ENCODE results near the gene CNTNAP3.
"Not testable (repeated sequence)": the region's sequence is repeated elsewhere in the genome, so short reads cannot be mapped to it uniquely, and the experiment has no call there.

Gene CNTNAP3

GRCh38 chr9:39287980-39288379 lies at the start of gene CNTNAP3:
TSS of gene CNTNAP3 (minus strand) at chr9:39288167. CDS start at chr9:39288064, 103 bp downstream.
- intact Hi-C loops (cut with DNase I): not testable (repeated sequence)

GRCh38 chr9:39279995-39280394 lies 8.0 kb downstream of the CNTNAP3 start:
- intact Hi-C loops (cut with DNase I); DNase-seq: not testable (repeated sequence)

More at GRCh38 chr9:39287980-39288379, at the start of gene CNTNAP3:
- peak in 11 of 42 donors; percentile 3 to 44 (median 23) for DNase-seq

GRCh38 chr9:39242513-39242912 lies 45.5 kb downstream of the CNTNAP3 start:
- intact Hi-C loops (cut with DNase I); DNase-seq: not testable (repeated sequence)

- DNase-seq; intact Hi-C loops (cut with DNase I): not testable (repeated sequence)
Measured at GRCh38 chr9:39232130-39232991, 55.6 kb downstream of the CNTNAP3 start.

- intact Hi-C loops (cut with DNase I); DNase-seq: not testable (repeated sequence)
Measured at GRCh38 chr9:39215976-39216375, 72.0 kb downstream of the CNTNAP3 start.

- intact Hi-C loops (cut with DNase I); DNase-seq: not testable (repeated sequence)
Measured at GRCh38 chr9:39209773-39210172, 78.2 kb downstream of the CNTNAP3 start.

GRCh38 chr9:39206643-39207042 lies 81.3 kb downstream of the CNTNAP3 start:
- intact Hi-C loops (cut with DNase I); DNase-seq: not testable (repeated sequence)

GRCh38 chr9:39205842-39206241 lies 82.1 kb downstream of the CNTNAP3 start:
- intact Hi-C loops (cut with DNase I); DNase-seq: not testable (repeated sequence)

GRCh38 chr9:39200412-39200811 lies 87.6 kb downstream of the CNTNAP3 start:
- peak in 1 of 42 donors; percentile 2 for DNase-seq

GRCh38 chr9:39198000-39198709 lies 89.8 kb downstream of the CNTNAP3 start:
- DNase-seq; intact Hi-C loops (cut with DNase I): not testable (repeated sequence)

More at GRCh38 chr9:39200412-39200811, 87.6 kb downstream of the CNTNAP3 start:
- intact Hi-C loops (cut with DNase I): not testable (repeated sequence)

GRCh38 chr9:39171370-39171769 lies 116.6 kb downstream of the CNTNAP3 start:
- intact Hi-C loops (cut with DNase I): not testable (repeated sequence)

GRCh38 chr9:39157714-39158113 lies 130.3 kb downstream of the CNTNAP3 start:
- DNase-seq; intact Hi-C loops (cut with DNase I): not testable (repeated sequence)

More at GRCh38 chr9:39171370-39171769, 116.6 kb downstream of the CNTNAP3 start:
- not testable (repeated sequence) for DNase-seq

GRCh38 chr9:39132826-39133552 lies 155.0 kb downstream of the CNTNAP3 start:
- DNase-seq; intact Hi-C loops (cut with DNase I): not testable (repeated sequence)

- DNase-seq; intact Hi-C loops (cut with DNase I): not testable (repeated sequence)
Measured at GRCh38 chr9:39121401-39121800, 166.6 kb downstream of the CNTNAP3 start.

GRCh38 chr9:39111746-39112145 lies 176.2 kb downstream of the CNTNAP3 start:
- DNase-seq; intact Hi-C loops (cut with DNase I): not testable (repeated sequence)

GRCh38 chr9:39108145-39108544 lies 179.8 kb downstream of the CNTNAP3 start:
- no peak for DNase-seq
- intact Hi-C loops (cut with DNase I): no loop called here

- intact Hi-C loops (cut with DNase I): not testable (repeated sequence)
Measured at GRCh38 chr9:39097208-39097607, 190.8 kb downstream of the CNTNAP3 start.

GRCh38 chr9:39085311-39085710 lies 202.7 kb downstream of the CNTNAP3 start:
- peak in 6 of 42 donors; percentile 1 to 44 (median 26) for DNase-seq

More at GRCh38 chr9:39097208-39097607, 190.8 kb downstream of the CNTNAP3 start:
- not testable (repeated sequence) for DNase-seq

GRCh38 chr9:39082574-39082973 lies 205.4 kb downstream of the CNTNAP3 start:
- intact Hi-C loops (cut with DNase I); DNase-seq: not testable (repeated sequence)

More at GRCh38 chr9:39085311-39085710, 202.7 kb downstream of the CNTNAP3 start:
- intact Hi-C loops (cut with DNase I): not testable (repeated sequence)

All from head of caudate nucleus (tissue), 42 donors.